ENCODE measurements around the gene UBAC2.
"Not testable (repeated sequence)": the region's sequence is repeated elsewhere in the genome, so short reads cannot be mapped to it uniquely, and the experiment has no call there.

UBAC2 gene

GRCh38 chr13:99393791-99394735 is 193.4 kb downstream of the UBAC2 start:
- no peak for DNase-seq (ENCODE audit: low spot score)

- DNase-seq (ENCODE audit: low spot score): no peak
These were observed 194.8 kb downstream of the UBAC2 start for GRCh38 chr13:99395436-99395835.

DNA sequence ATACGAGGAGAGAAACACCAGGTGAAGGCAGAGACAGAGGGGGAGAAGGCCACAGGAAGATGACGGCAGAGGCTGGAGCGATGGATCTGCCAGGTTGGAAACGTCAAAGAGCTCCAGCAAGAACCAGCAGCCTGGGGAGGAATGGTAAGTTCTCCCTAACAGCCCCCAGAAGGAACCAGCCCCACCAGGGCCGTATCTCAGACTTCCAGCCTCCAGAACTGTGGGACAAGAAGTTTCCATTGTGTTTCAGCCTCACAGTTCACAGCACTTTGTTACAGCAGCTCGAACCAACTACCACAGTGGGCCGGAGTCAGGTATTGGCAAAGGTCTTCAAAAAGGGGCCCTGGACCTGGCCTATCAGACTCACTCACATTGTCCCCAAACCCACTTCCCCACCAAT is 195.8 kb downstream of the UBAC2 start:
- DNase-seq (ENCODE audit: low spot score): no peak

DNA sequence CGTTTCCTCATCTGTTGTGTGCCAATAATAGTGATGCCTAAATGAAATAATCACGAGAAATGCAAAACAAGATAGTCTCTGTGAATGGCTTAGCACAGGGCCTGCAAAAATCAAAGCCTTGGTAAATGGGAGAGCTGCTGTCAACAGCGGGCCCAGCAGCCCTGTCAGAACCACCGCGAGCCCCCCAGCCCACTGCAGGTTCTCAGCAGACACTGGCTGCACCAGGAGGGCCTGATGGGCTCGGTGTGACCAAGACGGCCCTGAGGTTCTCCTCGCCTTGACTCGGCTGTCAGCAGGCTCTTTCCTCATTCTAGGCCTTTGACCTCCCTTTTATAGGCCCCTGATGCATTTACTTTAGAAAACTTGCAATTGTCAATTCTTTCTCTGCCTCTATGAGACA is 197.4 kb downstream of the UBAC2 start:
- DNase-seq (ENCODE audit: low spot score): no peak

- DNase-seq (ENCODE audit: low spot score): no peak
These were observed 198.4 kb downstream of the UBAC2 start for GRCh38 chr13:99398916-99399622.

- DNase-seq (ENCODE audit: low spot score): no peak
These were observed 198.9 kb downstream of the UBAC2 start for GRCh38 chr13:99399623-99399974.

GRCh38 chr13:99403458-99403971 is 202.9 kb downstream of the UBAC2 start:
- DNase-seq (ENCODE audit: low spot score): no peak

DNA sequence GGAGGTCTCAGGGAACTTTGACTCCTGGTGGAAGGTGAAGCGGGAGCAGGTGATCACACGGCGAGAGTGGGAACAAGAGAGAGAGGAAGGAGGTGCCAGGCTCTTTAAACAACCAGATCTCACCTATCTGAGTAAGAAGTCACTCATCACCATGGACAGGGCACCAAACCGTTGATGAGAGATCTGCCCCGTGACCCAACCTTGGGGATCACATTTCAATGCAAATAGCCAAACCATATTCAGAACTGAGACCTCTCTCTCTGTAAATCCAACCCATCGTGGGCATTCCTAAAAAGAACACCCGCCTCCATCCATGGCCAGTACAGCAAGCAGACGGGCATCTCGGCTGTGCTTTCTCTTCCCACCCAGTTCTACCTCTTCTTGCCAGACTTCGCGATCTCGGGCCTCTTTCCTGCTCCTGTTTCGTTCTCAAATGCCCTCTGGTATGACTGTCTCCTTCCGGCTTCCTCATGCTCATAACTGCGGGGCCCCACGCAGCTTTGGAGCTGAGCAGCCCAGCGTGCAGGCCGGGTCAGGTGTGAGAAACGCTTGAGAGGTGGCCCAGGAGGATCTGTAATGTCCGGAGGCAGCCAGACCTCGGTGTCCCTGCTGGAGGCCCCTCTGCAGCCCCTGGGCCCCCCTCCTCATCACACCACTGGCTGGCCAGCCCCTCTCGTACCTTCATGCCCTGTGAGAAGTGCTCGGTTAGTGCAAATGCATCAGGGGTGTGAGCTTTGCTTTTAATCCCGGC is 203.5 kb downstream of the UBAC2 start:
- peak; percentile 50 for DNase-seq (ENCODE audit: low spot score)

DNA sequence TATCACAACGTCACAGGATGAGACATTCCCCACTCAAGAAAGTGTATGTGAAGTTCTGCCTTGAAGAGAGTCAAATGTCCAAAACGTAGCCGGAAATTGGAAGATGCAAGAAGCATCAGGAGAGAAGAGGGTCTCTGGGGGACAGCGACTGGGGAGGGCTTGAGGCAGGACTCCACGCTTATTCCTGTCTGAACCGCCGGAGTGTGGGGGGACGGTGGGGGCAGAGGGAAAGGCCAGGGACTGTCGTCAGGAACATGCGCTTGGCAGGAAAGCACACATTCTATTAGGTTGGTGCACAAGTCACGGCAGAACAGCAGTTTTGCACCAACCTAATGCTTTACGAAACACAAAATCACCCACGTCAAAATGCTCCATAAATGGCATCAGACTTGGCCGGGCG is 205.3 kb downstream of the UBAC2 start:
- no peak for DNase-seq (ENCODE audit: low spot score)

DNA sequence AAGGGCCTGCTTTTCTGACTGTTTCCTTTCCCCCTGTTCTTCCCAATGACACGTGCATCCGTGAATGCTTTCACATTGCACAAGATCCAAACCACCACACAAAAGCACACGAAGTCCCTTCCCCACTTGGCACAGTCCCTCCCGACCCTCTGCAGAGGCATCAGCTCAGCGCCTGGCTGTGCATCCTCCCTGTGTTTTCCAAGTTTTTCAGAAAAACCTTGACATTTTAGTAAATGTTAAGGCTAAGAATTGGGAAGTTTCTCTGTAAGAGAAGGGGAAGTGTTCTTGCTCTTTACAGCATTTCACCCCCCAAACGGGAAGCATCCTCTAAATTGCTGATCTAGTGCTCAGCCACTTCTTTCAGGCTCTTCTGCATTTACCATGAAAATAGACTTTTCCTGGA is 206.1 kb downstream of the UBAC2 start:
- no peak for DNase-seq (ENCODE audit: low spot score)

GRCh38 chr13:99407906-99408702 is 207.4 kb downstream of the UBAC2 start:
- DNase-seq (ENCODE audit: low spot score): no peak

- DNase-seq (ENCODE audit: low spot score): no peak
These were observed 208.0 kb downstream of the UBAC2 start for GRCh38 chr13:99408703-99409000.

GRCh38 chr13:99409461-99410083 is 208.9 kb downstream of the UBAC2 start:
- not testable (repeated sequence) for DNase-seq (ENCODE audit: low spot score)

DNA sequence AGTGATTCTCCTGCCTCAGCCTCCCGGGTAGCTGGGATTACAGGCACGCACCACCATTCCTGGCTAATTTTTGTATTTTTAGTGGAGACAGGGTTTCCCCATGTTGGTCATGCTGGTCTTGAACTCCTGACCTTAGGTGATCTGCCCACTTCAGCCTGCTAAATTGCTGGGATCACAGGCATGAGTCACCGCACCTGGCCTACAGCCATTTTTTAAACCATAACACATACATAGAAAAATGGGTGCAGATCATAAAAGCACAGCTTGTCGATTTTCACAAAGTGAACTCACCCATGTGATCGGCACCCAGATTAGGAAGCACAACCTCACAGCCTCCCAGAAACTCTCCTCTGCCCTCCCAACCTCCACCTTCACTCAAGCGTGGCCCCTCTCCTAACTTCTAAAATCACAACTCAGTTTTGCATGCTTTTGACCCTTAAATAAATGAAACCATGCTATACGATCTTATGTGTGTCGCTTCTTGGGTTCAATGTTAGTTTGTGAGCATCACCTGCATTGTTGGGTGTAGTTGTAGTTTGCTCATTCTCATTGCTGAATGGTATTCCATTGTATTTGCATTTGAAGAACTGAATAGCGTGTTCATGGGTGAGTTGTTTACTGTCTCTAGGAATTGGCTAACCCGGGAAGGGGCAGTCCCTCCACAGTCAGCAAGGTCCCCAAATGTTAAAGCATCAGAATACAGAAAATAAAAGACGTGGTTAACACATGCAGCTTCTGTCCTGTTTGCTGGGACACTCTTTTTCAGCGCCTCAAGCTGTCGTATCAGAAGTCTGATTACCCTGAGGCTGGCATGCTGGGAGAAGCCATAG is 210.2 kb downstream of the UBAC2 start:
- DNase-seq (ENCODE audit: low spot score): not testable (repeated sequence)

DNA sequence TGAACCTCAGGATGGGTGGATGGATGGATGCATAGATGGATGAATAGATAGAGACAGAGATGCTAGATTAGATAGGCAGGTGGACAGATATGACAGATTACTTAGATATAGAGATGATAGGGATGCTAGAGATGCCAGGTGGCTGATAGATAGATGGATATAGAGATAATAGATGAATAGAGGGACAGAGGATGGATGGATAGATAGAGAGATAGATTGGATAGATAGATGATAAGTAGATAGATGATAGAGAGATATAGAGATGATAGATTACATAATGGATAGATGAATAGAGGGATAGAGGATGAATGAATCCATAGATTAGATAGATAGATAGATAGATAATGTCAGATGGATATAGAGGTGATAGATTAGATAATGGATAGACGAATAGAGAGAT is 212.2 kb downstream of the UBAC2 start:
- no peak for DNase-seq (ENCODE audit: low spot score)

DNA sequence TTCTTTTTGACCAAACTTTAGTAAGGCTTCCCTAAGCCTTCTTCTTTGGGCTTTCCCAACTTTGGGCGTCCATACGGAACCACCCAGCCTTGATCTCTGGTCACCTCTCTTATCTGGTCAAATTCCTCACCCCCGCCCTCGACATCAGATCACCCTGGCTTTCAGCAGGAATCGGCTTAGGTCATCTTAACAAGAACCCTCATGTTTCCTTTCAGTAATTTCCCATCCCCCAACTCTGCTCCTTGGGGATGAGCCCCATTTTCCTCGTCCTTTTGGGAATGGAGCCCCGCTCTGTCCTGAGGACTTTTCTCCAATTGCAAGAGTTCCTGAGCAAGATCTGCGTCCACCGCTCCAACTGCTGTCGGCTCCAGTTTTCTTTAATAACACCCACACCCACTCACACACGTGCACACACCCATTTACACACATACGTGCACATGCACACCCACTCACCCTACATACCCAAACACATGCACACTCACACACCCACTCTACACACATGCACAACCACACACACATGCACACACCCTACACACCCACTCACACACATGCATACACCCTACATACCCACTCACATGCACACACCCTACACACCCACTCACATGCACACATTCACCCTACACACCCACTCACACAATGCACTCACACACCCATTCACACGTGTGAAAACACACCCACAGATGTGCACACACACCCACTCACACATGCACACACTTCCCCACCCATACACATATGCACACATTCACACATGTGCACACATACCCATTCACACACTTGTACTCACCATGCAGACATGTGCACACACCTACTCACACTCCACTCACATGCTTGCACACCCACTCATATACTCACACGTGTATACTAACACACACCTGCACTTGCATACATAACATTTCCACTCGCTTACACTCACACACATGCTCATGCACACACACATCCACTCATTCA is 213.7 kb downstream of the UBAC2 start:
- DNase-seq (ENCODE audit: low spot score): no peak

- DNase-seq (ENCODE audit: low spot score): no peak
These were observed 214.5 kb downstream of the UBAC2 start for GRCh38 chr13:99415014-99415650.

GRCh38 chr13:99415851-99416331 is 215.2 kb downstream of the UBAC2 start:
- DNase-seq (ENCODE audit: low spot score): no peak
